Brain microvascular endothelial cell (primary cell): ENCODE measurements around the gene USP27X.

Experiments used
- DNase-seq: peaks from one replicate; pipeline ENCODE4 v3.0.0-alpha.2; 2020
- H3K27ac ChIP-seq: fragments of 250-450 bp; sonication (Bioruptor Pico); 2 replicates; pipeline ENCODE4 v1.5.1; 2020; ENCODE audit warnings: mild to moderate bottlenecking, moderate library complexity
- H3K27me3 ChIP-seq: fragments of 250-450 bp; sonication (Bioruptor Pico); replicated peaks from 2 replicates; pipeline ENCODE4 v1.5.1; 2020; ENCODE audit warnings: mild to moderate bottlenecking
- H3K36me3 ChIP-seq: fragments of 250-450 bp; sonication (Bioruptor Pico); replicated peaks from 2 replicates; pipeline ENCODE4 v1.5.1; 2020; ENCODE audit warnings: mild to moderate bottlenecking
- H3K4me3 ChIP-seq: 2 replicates; pipeline ENCODE4 v1.5.1; 2011; ENCODE audit warnings: low read depth, mild to moderate bottlenecking, control low read depth, low read length, moderate library complexity
- CTCF ChIP-seq: IDR thresholded peaks from 2 replicates; pipeline ENCODE4 v1.5.1; 2011; ENCODE audit warnings: low read depth, mild to moderate bottlenecking, moderate library complexity, low read length, control low read depth, inconsistent platforms; ENCODE audit errors: missing control alignments
- in situ Hi-C: cut with HindIII; loops from 2 replicates; pipeline ENCODE4 v1.10.0; 2017; ENCODE audit warnings: low sequenced_read_pairs, low pct_ligation_motif_present

Gene USP27X

GRCh38 chrX:49858341-49858740 lies 20.9 kb upstream of the USP27X start:
- no peak for TF ChIP-seq CTCF
- H3K4me3 ChIP-seq = no peak overlapping the region
- H3K36me3 ChIP-seq = no peaks in the 10 kb centered on the region
- H3K27ac ChIP-seq = no peak overlapping the region
- H3K27me3 ChIP-seq = no peaks in the 10 kb centered on the region
- no peak for DNase-seq
- in situ Hi-C loops = no loop called here

DNA sequence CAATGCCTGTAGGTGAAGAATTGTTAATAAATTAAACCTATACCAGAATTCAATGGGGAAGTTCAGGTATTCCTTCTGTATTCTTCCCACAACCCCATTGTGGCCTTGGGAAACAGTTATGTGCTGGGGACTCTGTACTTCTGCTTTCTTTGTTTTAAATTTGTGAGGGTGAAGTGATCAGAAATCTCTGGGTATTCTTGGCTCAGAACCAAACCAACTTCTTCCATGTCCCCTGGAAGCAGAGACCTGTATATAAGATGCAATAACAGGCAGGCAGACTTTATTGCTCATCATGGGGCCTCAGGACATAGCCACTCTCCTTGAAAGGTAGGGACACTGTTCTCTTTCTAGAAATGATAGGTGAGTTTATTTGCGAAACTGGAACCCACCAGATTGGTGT lies 19.8 kb upstream of the USP27X start:
- Histone ChIP-seq H3K27me3 (no peaks in the 10 kb centered on the region), H3K36me3 (no peaks in the 10 kb centered on the region), H3K4me3 (no peak overlapping the region), H3K27ac (no peak overlapping the region)
- in situ Hi-C loops = no loop called here
- no peak for DNase-seq
- no peak for TF ChIP-seq CTCF

GRCh38 chrX:49860867-49861535 lies 18.3 kb upstream of the USP27X start:
- Histone ChIP-seq H3K4me3 (no peak overlapping the region), H3K27me3 (no peaks in the 10 kb centered on the region), H3K27ac (no peak overlapping the region), H3K36me3 (no peaks in the 10 kb centered on the region)
- in situ Hi-C loops = no loop called here
- TF ChIP-seq CTCF = no peak
- DNase-seq = no peak

- in situ Hi-C loops = no loop called here
- DNase-seq = no peak
- Histone ChIP-seq H3K27ac (no peak overlapping the region), H3K27me3 (no peaks in the 10 kb centered on the region), H3K36me3 (no peaks in the 10 kb centered on the region), H3K4me3 (no peak overlapping the region)
- TF ChIP-seq CTCF = no peak
These were observed 17.2 kb upstream of the USP27X start for GRCh38 chrX:49862093-49862492.

- no peak for TF ChIP-seq CTCF
- no peak overlapping the region for H3K27ac ChIP-seq
- no peak for DNase-seq
- no peak overlapping the region for H3K4me3 ChIP-seq
- H3K36me3 ChIP-seq = no peaks in the 10 kb centered on the region
- no peaks in the 10 kb centered on the region for H3K27me3 ChIP-seq
- in situ Hi-C loops = no loop called here
These were observed 10.5 kb upstream of the USP27X start for GRCh38 chrX:49868739-49869138.

DNA sequence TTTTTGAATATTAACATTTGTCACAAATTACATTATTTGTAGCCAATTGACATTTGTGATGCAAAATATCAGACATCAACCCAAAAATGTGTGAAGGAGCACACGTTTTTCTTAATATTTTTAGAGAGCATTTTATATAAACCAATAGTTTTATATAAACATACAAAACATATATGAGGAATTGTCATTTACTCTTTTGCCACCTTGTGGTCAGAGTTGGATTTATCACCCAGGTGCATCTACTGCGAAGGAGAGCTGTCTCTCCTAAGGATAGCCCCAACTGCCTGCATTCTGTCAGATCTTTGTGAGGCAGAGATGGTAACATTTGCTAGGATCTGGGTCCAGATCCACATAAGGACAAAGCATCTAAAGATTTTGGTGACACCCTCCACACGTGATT lies 2.5 kb upstream of the USP27X start:
- H3K27ac ChIP-seq = no peak overlapping the region
- DNase-seq = peak; percentile 26
- in situ Hi-C loops = no loop called here
- peak; percentile 58 for TF ChIP-seq CTCF
- no peak overlapping the region for H3K4me3 ChIP-seq
- H3K27me3 ChIP-seq = no peaks in the 10 kb centered on the region
- no peaks in the 10 kb centered on the region for H3K36me3 ChIP-seq
